Measurements from ENCODE around the gene CAPZB.
"Not testable (repeated sequence)": the region's sequence is repeated elsewhere in the genome, so short reads cannot be mapped to it uniquely, and the experiment has no call there.

CAPZB gene

DNA sequence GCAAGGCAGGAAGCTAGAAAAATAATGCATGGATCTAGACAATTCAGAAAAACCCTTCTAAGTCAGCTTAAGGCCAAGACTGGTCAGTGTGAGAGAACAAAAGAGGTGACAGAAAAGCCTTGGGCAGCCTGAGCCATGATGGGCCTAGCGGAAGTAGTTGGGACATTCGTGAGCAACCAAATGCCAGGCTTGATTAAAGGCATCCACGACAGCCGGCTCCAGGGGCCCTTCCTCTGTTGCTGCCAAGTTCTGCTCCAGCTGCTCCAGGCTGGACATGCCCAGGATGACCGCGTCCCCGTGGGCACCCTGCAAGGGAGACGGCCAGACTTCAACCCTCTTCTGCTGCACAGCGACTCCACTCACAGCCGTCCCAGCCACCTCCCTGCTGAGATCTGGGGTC, 181.3 kb downstream of the CAPZB start:
- DNase-seq: not testable (repeated sequence)

DNA sequence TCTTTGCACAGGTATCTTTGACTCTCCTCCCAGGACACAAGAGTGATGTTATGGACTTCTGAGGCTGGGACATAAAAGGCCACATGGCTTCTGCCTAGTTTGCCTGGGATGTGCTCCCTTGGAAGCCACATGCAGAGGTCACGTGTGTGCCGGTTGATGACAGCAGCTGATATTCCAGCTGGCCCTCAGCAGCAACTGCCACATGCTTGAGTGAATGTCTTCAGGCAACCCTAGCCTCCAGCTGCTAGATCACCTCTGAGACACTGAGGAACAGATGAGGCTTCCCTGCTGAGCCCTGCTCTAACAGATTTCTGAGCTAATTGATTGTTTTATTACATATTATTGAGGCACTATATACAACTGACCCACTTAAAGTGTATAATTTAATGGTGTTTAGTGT, 185.1 kb downstream of the CAPZB start:
- DNase-seq: no peak

DNA sequence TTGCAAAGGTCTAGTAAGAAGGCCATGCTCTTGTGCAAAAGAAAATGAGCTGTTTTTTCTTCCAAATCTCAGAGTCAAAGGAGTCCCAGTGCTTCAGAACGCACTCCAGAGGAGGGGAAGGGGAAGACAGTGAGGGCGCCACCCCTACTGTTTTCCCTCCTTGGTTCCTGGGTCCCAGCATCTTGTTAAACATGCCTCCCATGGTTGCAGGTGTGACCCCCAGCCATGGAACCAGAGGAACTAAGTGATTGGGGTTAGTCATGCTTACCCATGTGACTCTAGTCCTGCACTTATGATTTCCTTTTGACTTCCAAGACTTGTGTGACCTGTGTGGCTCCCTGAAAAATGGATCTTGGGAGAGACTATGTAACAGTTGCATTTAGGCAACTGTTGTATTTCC, 190.7 kb downstream of the CAPZB start:
- DNase-seq: no peak

DNA sequence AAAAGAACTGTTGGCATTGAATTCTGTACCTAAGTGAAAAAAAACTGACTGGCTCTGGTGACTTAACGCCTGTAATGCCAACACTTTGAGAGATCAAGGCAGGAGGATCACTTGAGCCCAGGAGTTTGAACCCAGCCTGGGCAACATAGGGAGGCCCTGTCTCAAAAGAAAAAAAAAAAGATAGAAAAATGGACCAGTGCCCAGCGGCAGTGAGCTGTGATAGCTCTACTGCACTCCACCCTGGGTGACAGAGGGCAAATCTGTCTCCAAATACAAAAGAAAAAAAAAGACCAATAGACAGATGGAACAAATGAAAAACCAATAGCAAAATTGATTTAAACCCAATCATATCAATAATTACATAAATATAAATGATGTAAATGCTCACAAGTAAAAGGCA, 196.1 kb downstream of the CAPZB start:
- no peak for DNase-seq
